SU-DHL-6 (cell line): ENCODE data around the gene HOXD10.

Source experiments
- EZH2phosphoT487 ChIP-seq: fragments of 200-600 bp; sonication (generic), shearing (Covaris generic); conservative IDR thresholded peaks from 2 replicates; pipeline ENCODE4 v1.6.1; 2018; ENCODE audit warnings: mild to moderate bottlenecking, antibody characterized with exemption, low read length, moderate library complexity, mixed read lengths
- TF ChIP-seq, protein P1 (sequence below): fragments of 200-600 bp; sonication (generic); IDR thresholded peaks from one replicate; pipeline ENCODE4 v1.5.1; 2017; ENCODE audit warnings: antibody characterized with exemption, mild to moderate bottlenecking, low read length, moderate library complexity; ENCODE audit not compliant: insufficient read depth, poor library complexity, severe bottlenecking

DNA sequence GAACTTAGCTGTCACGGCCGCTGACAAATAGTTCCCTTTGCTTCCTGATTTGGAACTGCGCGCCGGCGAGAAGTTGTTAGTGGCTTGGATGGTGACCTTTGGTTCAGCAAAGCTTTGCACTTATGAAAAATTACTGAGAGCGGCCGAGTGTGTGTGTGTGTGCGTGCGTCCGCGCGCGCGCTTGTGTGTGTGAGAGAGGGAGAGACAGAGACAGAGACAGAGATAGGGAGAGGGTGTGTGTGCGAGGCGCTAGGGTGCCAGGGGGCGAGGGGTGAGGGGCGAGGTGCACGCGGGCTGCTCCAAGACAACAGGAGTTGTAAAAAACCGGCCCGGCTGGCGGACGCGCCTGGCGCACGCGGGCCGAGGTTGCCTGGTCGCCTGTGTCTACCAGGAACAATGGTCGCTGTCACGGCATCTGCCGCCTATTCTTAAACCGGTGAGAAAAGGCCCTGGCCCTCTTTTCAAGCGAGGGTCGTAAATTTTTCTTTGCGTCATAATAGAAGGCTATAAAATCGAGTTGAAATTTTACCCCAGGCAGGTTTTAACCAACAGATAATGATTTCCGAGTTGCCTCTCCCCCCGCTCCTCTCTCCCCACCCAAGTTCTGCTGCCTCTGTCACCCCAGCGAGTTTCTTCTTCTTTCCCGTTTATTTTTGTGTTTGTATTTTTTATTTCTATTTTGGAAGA lies 41.1 kb downstream of the HOXD10 start:
- TF ChIP-seq, protein P1, sequence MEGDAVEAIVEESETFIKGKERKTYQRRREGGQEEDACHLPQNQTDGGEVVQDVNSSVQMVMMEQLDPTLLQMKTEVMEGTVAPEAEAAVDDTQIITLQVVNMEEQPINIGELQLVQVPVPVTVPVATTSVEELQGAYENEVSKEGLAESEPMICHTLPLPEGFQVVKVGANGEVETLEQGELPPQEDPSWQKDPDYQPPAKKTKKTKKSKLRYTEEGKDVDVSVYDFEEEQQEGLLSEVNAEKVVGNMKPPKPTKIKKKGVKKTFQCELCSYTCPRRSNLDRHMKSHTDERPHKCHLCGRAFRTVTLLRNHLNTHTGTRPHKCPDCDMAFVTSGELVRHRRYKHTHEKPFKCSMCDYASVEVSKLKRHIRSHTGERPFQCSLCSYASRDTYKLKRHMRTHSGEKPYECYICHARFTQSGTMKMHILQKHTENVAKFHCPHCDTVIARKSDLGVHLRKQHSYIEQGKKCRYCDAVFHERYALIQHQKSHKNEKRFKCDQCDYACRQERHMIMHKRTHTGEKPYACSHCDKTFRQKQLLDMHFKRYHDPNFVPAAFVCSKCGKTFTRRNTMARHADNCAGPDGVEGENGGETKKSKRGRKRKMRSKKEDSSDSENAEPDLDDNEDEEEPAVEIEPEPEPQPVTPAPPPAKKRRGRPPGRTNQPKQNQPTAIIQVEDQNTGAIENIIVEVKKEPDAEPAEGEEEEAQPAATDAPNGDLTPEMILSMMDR, result no peak
- no peak for TF ChIP-seq EZH2phosphoT487
